HepG2 (cell line): ENCODE results near the gene RAMAC. TPM values are rescaled to one million over a fixed set of nuclear protein-coding genes. Genes with fewer than 3 reads are reported as not detected.

Source experiments
- ARID2 ChIP-seq: sonication (generic); formaldehyde crosslinking; IDR thresholded peaks from 2 replicates; pipeline ENCODE4 v1.8.1; 2022; ENCODE audit warnings: mild to moderate bottlenecking, missing genetic modification reagents, borderline replicate concordance
- ATAD3A ChIP-seq: sonication (generic); formaldehyde crosslinking; IDR thresholded peaks from 2 replicates; pipeline ENCODE4 v1.4.0; 2020; ENCODE audit warnings: missing genetic modification reagents
- CEBPG ChIP-seq: IDR thresholded peaks from 2 replicates; pipeline ENCODE4 v1.6.1; 2016
- MAFG ChIP-seq: sonication (generic); formaldehyde crosslinking; IDR thresholded peaks from 2 replicates; pipeline ENCODE4 v1.5.1; 2020; ENCODE audit warnings: mild to moderate bottlenecking, missing genetic modification reagents
- POLR2A ChIP-seq, 2 experiments: IDR thresholded peaks; 2 replicates each; pipeline ENCODE4 v1.6.1; 2011; ENCODE audit warnings: low read depth in 2 of 2, low read length in 2 of 2, mild to moderate bottlenecking in 1 of 2, moderate library complexity in 1 of 2; ENCODE audit not compliant: insufficient read depth in 1 of 2
- RBAK ChIP-seq: sonication (generic); formaldehyde crosslinking; IDR thresholded peaks from 2 replicates; pipeline ENCODE4 v1.5.1; 2020; ENCODE audit warnings: mild to moderate bottlenecking, missing genetic modification reagents
- SATB2 ChIP-seq: sonication (generic); formaldehyde crosslinking; IDR thresholded peaks from 2 replicates; pipeline ENCODE4 v1.5.0; 2020; ENCODE audit warnings: missing genetic modification reagents
- U2AF1 ChIP-seq: fragments of 200-400 bp; formaldehyde crosslinking; optimal IDR thresholded peaks from 2 replicates; pipeline ENCODE3; 2017; ENCODE audit warnings: mild to moderate bottlenecking, low read depth, low read length
- ZNF430 ChIP-seq: sonication (generic); formaldehyde crosslinking; IDR thresholded peaks from 2 replicates; pipeline ENCODE4 v1.9.0; 2021; ENCODE audit warnings: mild to moderate bottlenecking, missing genetic modification reagents
- ZNF451 ChIP-seq: sonication (generic); formaldehyde crosslinking; IDR thresholded peaks from 2 replicates; pipeline ENCODE4 v1.5.0; 2020; ENCODE audit warnings: mild to moderate bottlenecking, missing genetic modification reagents
- ZNF660 ChIP-seq: sonication (generic); formaldehyde crosslinking; IDR thresholded peaks from 2 replicates; pipeline ENCODE4 v1.5.1; 2020; ENCODE audit warnings: mild to moderate bottlenecking, low read depth, missing genetic modification reagents, borderline replicate concordance
- ZNF816 ChIP-seq: sonication (generic); formaldehyde crosslinking; IDR thresholded peaks from 2 replicates; pipeline ENCODE4 v1.8.0; 2022; ENCODE audit warnings: missing genetic modification reagents, mild to moderate bottlenecking, borderline replicate concordance
- polyA plus RNA-seq, 8 experiments: library from polyadenylated mRNA; depleted of rRNA in 3 of 8; stranded (reverse) in 7 of 8; unstranded in 1 of 8; fragments of >200 nt; fragmentation: Illumina TruSeq in 4 of 8; extraction: Trizol in 4 of 8; gene quantifications; 2 replicates each; pipeline versions ENCODE4 v1.2.1 to v1.2.3, GENCODE V29; 2011 to 2016; ENCODE audit warnings: low read depth in 4 of 8, missing spikeins in 1 of 8, mixed read lengths in 1 of 8; ENCODE audit not compliant: insufficient read depth in 1 of 8
- total RNA-seq, 5 experiments: library from RNA; depleted of rRNA; stranded (reverse); fragments of >200 nt; fragmentation: Illumina TruSeq; extraction: Trizol; gene quantifications; 2 replicates each; pipeline ENCODE4 v1.2.3, GENCODE V29; 2016; ENCODE audit warnings: low read depth in 1 of 5
- TF ChIP-seq, protein P1 (sequence below): sonication (generic); formaldehyde crosslinking; IDR thresholded peaks from 2 replicates; pipeline ENCODE4 v1.4.0; 2020; ENCODE audit warnings: missing genetic modification reagents, borderline replicate concordance
- TF ChIP-seq, protein P2 (sequence below): sonication (generic); formaldehyde crosslinking; IDR thresholded peaks from 2 replicates; pipeline ENCODE4 v1.4.0; 2020; ENCODE audit warnings: missing genetic modification reagents
- TF ChIP-seq, protein P3 (sequence below), 2 experiments: sonication (generic) in 1 of 2; formaldehyde crosslinking in 1 of 2; IDR thresholded peaks; 2 replicates each; pipeline versions ENCODE4 v1.5.1 to v1.6.1; 2011 to 2020; ENCODE audit warnings: borderline replicate concordance in 1 of 2, low read depth in 1 of 2, low read length in 1 of 2, mild to moderate bottlenecking in 1 of 2, missing genetic modification reagents in 1 of 2, moderate library complexity in 1 of 2
- TF ChIP-seq, protein P4 (sequence below): sonication (generic); formaldehyde crosslinking; IDR thresholded peaks from 2 replicates; pipeline ENCODE4 v1.4.0; 2020; ENCODE audit warnings: low read depth, missing genetic modification reagents
- TF ChIP-seq, protein P5 (sequence below): sonication (generic); IDR thresholded peaks from 2 replicates; pipeline ENCODE4 v1.6.1; 2016; ENCODE audit warnings: low read depth, borderline replicate concordance

RAMAC gene
- total and polyA plus RNA-seq, 2 of the 13 experiments (the other 11 are each of a cell fraction or from before 2014, with no cell fraction given) = 22.2 to 45.9 TPM

DNA sequence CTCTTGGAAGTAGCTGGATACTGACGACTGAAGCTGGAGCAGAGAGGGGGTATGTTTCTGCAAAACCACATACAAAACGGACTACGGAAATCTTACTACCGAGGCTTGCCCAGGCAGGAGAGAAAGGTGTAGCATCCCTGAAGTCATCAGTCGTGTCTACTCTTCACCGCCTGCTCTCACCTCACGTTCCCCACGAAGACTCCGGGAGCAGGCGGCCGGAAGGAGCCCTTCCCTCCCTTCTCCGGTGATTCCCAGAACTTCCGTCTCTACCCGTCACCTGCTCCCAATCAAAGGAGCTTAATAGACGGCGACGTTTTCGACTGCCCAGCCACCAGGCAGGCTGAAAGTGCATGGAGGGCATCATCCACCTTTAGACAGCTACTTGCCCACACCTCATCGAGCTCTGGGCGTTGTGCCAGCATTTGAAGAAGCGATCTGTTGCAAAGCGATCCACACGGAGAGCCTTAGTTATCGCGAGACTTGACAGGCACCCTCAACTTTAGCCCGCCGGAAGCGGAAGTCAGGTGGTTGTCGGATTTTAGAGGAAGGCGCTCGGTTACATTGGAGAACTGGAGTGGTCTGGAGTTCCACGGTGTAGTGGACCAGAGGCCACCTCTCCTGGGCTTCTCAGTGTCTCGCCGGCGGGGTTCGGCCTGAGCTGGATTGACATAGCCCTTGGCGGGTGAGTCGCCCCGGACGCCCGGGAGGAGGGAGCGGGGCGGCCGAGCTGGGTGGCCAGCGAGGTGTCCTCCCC is at the start of gene RAMAC (continued):
- TF ChIP-seq, protein P1, sequence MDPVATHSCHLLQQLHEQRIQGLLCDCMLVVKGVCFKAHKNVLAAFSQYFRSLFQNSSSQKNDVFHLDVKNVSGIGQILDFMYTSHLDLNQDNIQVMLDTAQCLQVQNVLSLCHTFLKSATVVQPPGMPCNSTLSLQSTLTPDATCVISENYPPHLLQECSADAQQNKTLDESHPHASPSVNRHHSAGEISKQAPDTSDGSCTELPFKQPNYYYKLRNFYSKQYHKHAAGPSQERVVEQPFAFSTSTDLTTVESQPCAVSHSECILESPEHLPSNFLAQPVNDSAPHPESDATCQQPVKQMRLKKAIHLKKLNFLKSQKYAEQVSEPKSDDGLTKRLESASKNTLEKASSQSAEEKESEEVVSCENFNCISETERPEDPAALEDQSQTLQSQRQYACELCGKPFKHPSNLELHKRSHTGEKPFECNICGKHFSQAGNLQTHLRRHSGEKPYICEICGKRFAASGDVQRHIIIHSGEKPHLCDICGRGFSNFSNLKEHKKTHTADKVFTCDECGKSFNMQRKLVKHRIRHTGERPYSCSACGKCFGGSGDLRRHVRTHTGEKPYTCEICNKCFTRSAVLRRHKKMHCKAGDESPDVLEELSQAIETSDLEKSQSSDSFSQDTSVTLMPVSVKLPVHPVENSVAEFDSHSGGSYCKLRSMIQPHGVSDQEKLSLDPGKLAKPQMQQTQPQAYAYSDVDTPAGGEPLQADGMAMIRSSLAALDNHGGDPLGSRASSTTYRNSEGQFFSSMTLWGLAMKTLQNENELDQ (CRISPR knock-in tag) = 0 out of 2 replicates have a peak, but pooled peaks have one; percentile 9
- TF ChIP-seq SATB2 = peak; percentile 87; the same call in 1 of the 2 replicates
- peak; percentile 36; the same call in 1 of the 2 replicates for TF ChIP-seq CEBPG (CRISPR knock-in tag)
- peak; percentile 85; the same call in 1 of the 2 replicates for TF ChIP-seq ARID2 (CRISPR knock-in tag)
- TF ChIP-seq ZNF430 = peak; percentile 52; the same call in 1 of the 2 replicates
- TF ChIP-seq, protein P2, sequence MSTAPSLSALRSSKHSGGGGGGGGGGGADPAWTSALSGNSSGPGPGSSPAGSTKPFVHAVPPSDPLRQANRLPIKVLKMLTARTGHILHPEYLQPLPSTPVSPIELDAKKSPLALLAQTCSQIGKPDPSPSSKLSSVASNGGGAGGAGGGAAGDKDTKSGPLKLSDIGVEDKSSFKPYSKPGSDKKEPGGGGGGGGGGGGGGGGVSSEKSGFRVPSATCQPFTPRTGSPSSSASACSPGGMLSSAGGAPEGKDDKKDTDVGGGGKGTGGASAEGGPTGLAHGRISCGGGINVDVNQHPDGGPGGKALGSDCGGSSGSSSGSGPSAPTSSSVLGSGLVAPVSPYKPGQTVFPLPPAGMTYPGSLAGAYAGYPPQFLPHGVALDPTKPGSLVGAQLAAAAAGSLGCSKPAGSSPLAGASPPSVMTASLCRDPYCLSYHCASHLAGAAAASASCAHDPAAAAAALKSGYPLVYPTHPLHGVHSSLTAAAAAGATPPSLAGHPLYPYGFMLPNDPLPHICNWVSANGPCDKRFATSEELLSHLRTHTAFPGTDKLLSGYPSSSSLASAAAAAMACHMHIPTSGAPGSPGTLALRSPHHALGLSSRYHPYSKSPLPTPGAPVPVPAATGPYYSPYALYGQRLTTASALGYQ (CRISPR knock-in tag) = no peak
- no peak; the same call in 1 of the 2 replicates for TF ChIP-seq ATAD3A (CRISPR knock-in tag)
- TF ChIP-seq, protein P3, sequence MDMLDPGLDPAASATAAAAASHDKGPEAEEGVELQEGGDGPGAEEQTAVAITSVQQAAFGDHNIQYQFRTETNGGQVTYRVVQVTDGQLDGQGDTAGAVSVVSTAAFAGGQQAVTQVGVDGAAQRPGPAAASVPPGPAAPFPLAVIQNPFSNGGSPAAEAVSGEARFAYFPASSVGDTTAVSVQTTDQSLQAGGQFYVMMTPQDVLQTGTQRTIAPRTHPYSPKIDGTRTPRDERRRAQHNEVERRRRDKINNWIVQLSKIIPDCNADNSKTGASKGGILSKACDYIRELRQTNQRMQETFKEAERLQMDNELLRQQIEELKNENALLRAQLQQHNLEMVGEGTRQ (IDR thresholded peaks at IDR 0.05; ENCODE audit: low read depth, low read length) = no peak; the same call in 1 of the 2 replicates
- TF ChIP-seq, protein P3 (CRISPR knock-in tag; IDR thresholded peaks at IDR 0.05; ENCODE audit: borderline replicate concordance) = peak; percentile 55; the same call in 1 of the 2 replicates
- no peak for TF ChIP-seq RBAK (CRISPR knock-in tag)
- TF ChIP-seq, protein P4, sequence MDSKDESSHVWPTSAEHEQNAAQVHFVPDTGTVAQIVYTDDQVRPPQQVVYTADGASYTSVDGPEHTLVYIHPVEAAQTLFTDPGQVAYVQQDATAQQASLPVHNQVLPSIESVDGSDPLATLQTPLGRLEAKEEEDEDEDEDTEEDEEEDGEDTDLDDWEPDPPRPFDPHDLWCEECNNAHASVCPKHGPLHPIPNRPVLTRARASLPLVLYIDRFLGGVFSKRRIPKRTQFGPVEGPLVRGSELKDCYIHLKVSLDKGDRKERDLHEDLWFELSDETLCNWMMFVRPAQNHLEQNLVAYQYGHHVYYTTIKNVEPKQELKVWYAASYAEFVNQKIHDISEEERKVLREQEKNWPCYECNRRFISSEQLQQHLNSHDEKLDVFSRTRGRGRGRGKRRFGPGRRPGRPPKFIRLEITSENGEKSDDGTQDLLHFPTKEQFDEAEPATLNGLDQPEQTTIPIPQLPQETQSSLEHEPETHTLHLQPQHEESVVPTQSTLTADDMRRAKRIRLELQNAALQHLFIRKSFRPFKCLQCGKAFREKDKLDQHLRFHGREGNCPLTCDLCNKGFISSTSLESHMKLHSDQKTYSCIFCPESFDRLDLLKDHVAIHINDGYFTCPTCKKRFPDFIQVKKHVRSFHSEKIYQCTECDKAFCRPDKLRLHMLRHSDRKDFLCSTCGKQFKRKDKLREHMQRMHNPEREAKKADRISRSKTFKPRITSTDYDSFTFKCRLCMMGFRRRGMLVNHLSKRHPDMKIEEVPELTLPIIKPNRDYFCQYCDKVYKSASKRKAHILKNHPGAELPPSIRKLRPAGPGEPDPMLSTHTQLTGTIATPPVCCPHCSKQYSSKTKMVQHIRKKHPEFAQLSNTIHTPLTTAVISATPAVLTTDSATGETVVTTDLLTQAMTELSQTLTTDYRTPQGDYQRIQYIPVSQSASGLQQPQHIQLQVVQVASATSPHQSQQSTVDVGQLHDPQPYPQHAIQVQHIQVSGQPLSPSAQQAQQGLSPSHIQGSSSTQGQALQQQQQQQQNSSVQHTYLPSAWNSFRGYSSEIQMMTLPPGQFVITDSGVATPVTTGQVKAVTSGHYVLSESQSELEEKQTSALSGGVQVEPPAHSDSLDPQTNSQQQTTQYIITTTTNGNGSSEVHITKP (CRISPR knock-in tag) = peak; percentile 69; the same call in 1 of the 2 replicates
- no peak for TF ChIP-seq MAFG (CRISPR knock-in tag)
- TF ChIP-seq, protein P5, sequence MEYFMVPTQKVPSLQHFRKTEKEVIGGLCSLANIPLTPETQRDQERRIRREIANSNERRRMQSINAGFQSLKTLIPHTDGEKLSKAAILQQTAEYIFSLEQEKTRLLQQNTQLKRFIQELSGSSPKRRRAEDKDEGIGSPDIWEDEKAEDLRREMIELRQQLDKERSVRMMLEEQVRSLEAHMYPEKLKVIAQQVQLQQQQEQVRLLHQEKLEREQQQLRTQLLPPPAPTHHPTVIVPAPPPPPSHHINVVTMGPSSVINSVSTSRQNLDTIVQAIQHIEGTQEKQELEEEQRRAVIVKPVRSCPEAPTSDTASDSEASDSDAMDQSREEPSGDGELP = peak; percentile 93
- peak; percentile 45 for TF ChIP-seq U2AF1
- TF ChIP-seq POLR2A (IDR thresholded peaks at IDR 0.05; ENCODE audit: insufficient read depth in 1 of 2, low read depth in 2 of 2, low read length in 2 of 2) = peak; percentile 74 to 76
- TF ChIP-seq ZNF451 = peak; percentile 63; the same call in 1 of the 2 replicates
- TF ChIP-seq ZNF816 (CRISPR knock-in tag) = peak; percentile 72; the same call in 1 of the 2 replicates
- TF ChIP-seq ZNF660 (CRISPR knock-in tag) = no peak
